GM12878 (cell line): ENCODE measurements around the gene LBH. TPM values are rescaled to one million over a fixed set of nuclear protein-coding genes. Genes with fewer than 3 reads are reported as not detected.

Experiments
- ATAC-seq: fragments of 200-7000 bp; cut with Tn5 transposase; 3 replicates; pipeline ENCODE4 v1.9.1; 2020; ENCODE audit warnings: mild to moderate bottlenecking, moderate library complexity
- BruUV-seq: library from RNA; stranded (reverse); fragments of 400-500 nt; replicated peaks from 2 replicates; lab custom pipeline; 2021; lab: Mats Ljungman, UMichigan
- CTCF ChIA-PET: fragments of 300-600 bp; sonication (Branson Sonifier 250); formaldehyde crosslinking; extraction: SDS; loops from one replicate; lab custom pipeline; 2021; ENCODE audit warnings: inconsistent platforms; lab: Yijun Ruan, JAX
- POLR2A ChIA-PET: fragments of 350-600 bp; formaldehyde crosslinking; extraction: SDS; loops from one replicate; lab custom pipeline; 2021; ENCODE audit warnings: inconsistent platforms; lab: Charles Lee
- RAD21 ChIA-PET: fragments of 300-600 bp; sonication (Branson Sonifier 250); formaldehyde crosslinking; loops from one replicate; lab custom pipeline; 2023; ENCODE audit warnings: antibody characterized with exemption; ENCODE audit not compliant: unreplicated experiment; lab: Charles Lee
- SMC1A ChIA-PET: fragments of 300-600 bp; sonication (Branson Sonifier 250); formaldehyde crosslinking; loops from one replicate; lab custom pipeline; 2023; ENCODE audit not compliant: unreplicated experiment, uncharacterized antibody; lab: Charles Lee
- DNase-seq: peaks from one replicate; pipeline ENCODE4 v3.0.0-alpha.2; 2011; ENCODE audit warnings: low read depth, low spot score
- FAIRE-seq: peaks from 3 replicates; lab custom pipeline; 2011; peaks lifted over from hg19 to GRCh38; lab: Jason Lieb, UNC
- H2AFZ ChIP-seq: 2 replicates; pipeline ENCODE4 v1.6.0; 2011; ENCODE audit warnings: low read depth, low read length, control low read depth; ENCODE audit not compliant: control insufficient read depth
- H3K27ac ChIP-seq: 2 replicates; pipeline ENCODE4 v1.5.1; 2011; ENCODE audit warnings: control low read depth; ENCODE audit not compliant: control insufficient read depth, insufficient read depth
- H3K27me3 ChIP-seq, 2 experiments: replicated peaks in 1 of 2; 2 replicates each; pipeline versions ENCODE4 v1.6.0 to v1.6.1; 2011; ENCODE audit warnings: low read length in 1 of 2; ENCODE audit not compliant: control insufficient read depth in 2 of 2, insufficient read depth in 2 of 2
- H3K36me3 ChIP-seq, 2 experiments: 2 replicates each; pipeline ENCODE4 v1.5.1; 2011; ENCODE audit warnings: low read length in 1 of 2; ENCODE audit not compliant: control insufficient read depth in 2 of 2, insufficient read depth in 2 of 2
- H3K4me1 ChIP-seq: 2 replicates; pipeline ENCODE4 v1.6.1; 2011; ENCODE audit warnings: mild to moderate bottlenecking, low read length, moderate library complexity, mixed read lengths; ENCODE audit not compliant: control insufficient read depth, insufficient read depth
- H3K4me2 ChIP-seq: 2 replicates; pipeline ENCODE4 v1.6.0; 2011; ENCODE audit warnings: control low read depth; ENCODE audit not compliant: control insufficient read depth, insufficient read depth
- H3K4me3 ChIP-seq: fragments of 200-600 bp; sonication (generic); 2 replicates; pipeline ENCODE4 v1.5.1; 2016
- H3K79me2 ChIP-seq: 2 replicates; pipeline ENCODE4 v1.6.0; 2011; ENCODE audit warnings: low read length; ENCODE audit not compliant: control insufficient read depth, insufficient read depth
- H3K9ac ChIP-seq: 2 replicates; pipeline ENCODE4 v1.8.0; 2011; ENCODE audit warnings: low read length, control low read depth, mixed read lengths; ENCODE audit not compliant: control insufficient read depth, insufficient read depth
- H3K9me3 ChIP-seq: replicated peaks from 3 replicates; pipeline ENCODE4 v1.5.1; 2011; ENCODE audit warnings: mild to moderate bottlenecking, low read length; ENCODE audit not compliant: control insufficient read depth, insufficient read depth
- H4K20me1 ChIP-seq: 2 replicates; pipeline ENCODE4 v1.6.0; 2011; ENCODE audit not compliant: control insufficient read depth, insufficient read depth
- BACH1 ChIP-seq: fragments of 450-650 bp; IDR thresholded peaks from 2 replicates; pipeline ENCODE4 v1.6.1; 2017; ENCODE audit warnings: mild to moderate bottlenecking, borderline replicate concordance
- KAT2A ChIP-seq: conservative IDR thresholded peaks from 2 replicates; pipeline ENCODE4 v1.6.1; 2011; ENCODE audit warnings: low read depth, low read length; ENCODE audit not compliant: control insufficient read depth
- MTA3 ChIP-seq: IDR thresholded peaks from 2 replicates; pipeline ENCODE4 v1.6.1; 2012; ENCODE audit warnings: low read length, inconsistent platforms, borderline replicate concordance
- PML ChIP-seq: IDR thresholded peaks from 2 replicates; pipeline ENCODE4 v1.6.1; 2012; ENCODE audit warnings: low read length, inconsistent platforms
- POLR2AphosphoS2 ChIP-seq: IDR thresholded peaks from 2 replicates; pipeline ENCODE4 v1.6.1; 2011; ENCODE audit warnings: low read depth, mild to moderate bottlenecking, low read length, improper control_type of control experiment, moderate library complexity
- RUNX3 ChIP-seq: IDR thresholded peaks from 2 replicates; pipeline ENCODE4 v1.6.1; 2012; ENCODE audit warnings: low read length, inconsistent platforms
- SREBF2 ChIP-seq: IDR thresholded peaks from 2 replicates; pipeline ENCODE4 v1.6.1; 2012; ENCODE audit warnings: mild to moderate bottlenecking, low read length
- STAT3 ChIP-seq: IDR thresholded peaks from 2 replicates; pipeline ENCODE4 v1.6.1; 2011; ENCODE audit warnings: low read depth, low read length, improper control_type of control experiment
- SUZ12 ChIP-seq: fragments of 200-600 bp; sonication (generic); IDR thresholded peaks from one replicate; pipeline ENCODE4 v1.6.1; 2018; ENCODE audit warnings: antibody characterized with exemption, mild to moderate bottlenecking; ENCODE audit not compliant: unreplicated experiment
- WGBS: methylation state at CpG from one replicate; pipeline ENCODE4 v1.1.6; 2016; ENCODE audit warnings: low lambda C conversion rate; ENCODE audit not compliant: insufficient replicate concordance, insufficient coverage; ENCODE audit errors: missing lambda C conversion rate; 5-methylcytosine and 5-hydroxymethylcytosine counted together
- in situ Hi-C: fragments of 300-500 bp; cut with MboI; formaldehyde crosslinking; loops from 9 replicates; pipeline ENCODE4 v1.14.3; 2018; ENCODE audit warnings: mixed read lengths
- intact Hi-C: fragments of 100-400 bp; cut with micrococcal nuclease; formaldehyde crosslinking; loops from one replicate; pipeline ENCODE4 v1.14.2; 2022; ENCODE audit not compliant: unreplicated experiment
- polyA plus RNA-seq, 11 experiments: library from polyadenylated mRNA; depleted of rRNA in 4 of 11; unstranded in 6 of 11; stranded (reverse) in 5 of 11; fragments of >200 nt; fragmentation: Nextera tagmentation in 4 of 11; fragmentation: Illumina TruSeq in 1 of 11; extraction: Ambion mirVana in 4 of 11; extraction: Trizol in 1 of 11; gene quantifications; 1 replicate in 1 of 11; 2 replicates in 10 of 11; pipeline versions ENCODE4 v1.2.1 to v1.2.3, GENCODE V29; 2011 to 2016; ENCODE audit warnings: inconsistent platforms in 2 of 11, missing spikeins in 2 of 11, low read depth in 1 of 11
- total RNA-seq, 4 experiments: library from RNA; depleted of rRNA in 3 of 4; stranded (reverse); fragments of >200 nt in 3 of 4; fragmentation: Illumina TruSeq in 1 of 4; extraction: Trizol in 1 of 4; gene quantifications; 2 replicates each; pipeline versions ENCODE4 v1.2.1 to v1.2.3, GENCODE V29; 2013 to 2021
- TF ChIP-seq, protein P1 (sequence below): fragments of 450-650 bp; IDR thresholded peaks from 2 replicates; pipeline ENCODE4 v1.6.1; 2017; ENCODE audit warnings: mild to moderate bottlenecking, moderate library complexity
- TF ChIP-seq, protein P2 (sequence below): fragments of 450-650 bp; conservative IDR thresholded peaks from 2 replicates; pipeline ENCODE4 v1.6.1; 2017; ENCODE audit warnings: mild to moderate bottlenecking, moderate library complexity
- TF ChIP-seq, protein P3 (sequence below): fragments of 450-650 bp; IDR thresholded peaks from 2 replicates; pipeline ENCODE4 v1.6.1; 2017; ENCODE audit warnings: mild to moderate bottlenecking, moderate library complexity

Gene LBH
- total and polyA plus RNA-seq, 10 of the 15 experiments (the other 5 are each of a cell fraction or from before 2014, with no cell fraction given): 9.3 to 133 (median 34.1) TPM

DNA sequence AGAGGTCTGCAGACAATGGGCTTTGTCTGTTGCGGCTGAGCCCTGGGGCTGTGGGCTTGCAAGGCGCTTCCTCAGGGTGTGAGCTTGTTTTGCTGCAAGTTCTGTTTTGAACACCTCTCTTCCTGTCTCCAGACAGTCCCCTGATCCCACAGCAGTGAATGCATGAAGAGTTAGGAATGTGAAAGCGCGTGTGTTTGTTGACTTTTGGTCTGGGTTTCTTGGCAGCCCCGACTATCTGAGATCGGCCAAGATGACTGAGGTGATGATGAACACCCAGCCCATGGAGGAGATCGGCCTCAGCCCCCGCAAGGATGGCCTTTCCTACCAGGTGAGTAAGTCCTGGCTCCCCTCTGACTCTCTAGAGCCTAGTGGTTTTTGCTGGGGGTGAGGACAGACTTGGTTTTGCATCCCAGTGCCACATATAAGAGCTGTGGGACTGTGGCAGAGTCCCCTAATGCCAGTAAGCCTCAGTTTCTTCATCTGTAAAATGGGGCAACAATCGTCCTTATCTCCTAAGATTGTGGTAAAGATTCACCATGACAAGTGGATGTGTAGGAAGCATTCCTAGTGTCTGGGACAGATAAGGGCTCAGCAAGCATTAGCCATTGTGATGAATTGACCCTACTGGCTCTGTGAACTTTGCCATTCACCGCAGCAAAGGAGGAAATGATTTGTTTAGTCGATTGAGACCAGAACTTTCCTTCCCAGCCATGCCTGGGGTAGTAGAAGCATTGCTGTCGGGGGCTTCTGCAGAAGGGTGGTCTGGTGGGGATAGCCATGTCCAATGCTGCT lies 3.0 kb downstream of the LBH start:
- ATAC-seq (peak; percentile 1; the same call in 1 of the 3 replicates), DNase-seq (no peak), FAIRE-seq (peak; percentile 65)
- Histone ChIP-seq H4K20me1 (no peaks in the 10 kb centered on the region), H3K4me1 (peaks cover 35% of the 10 kb centered on the region), H3K4me2 (peak overlapping the region; percentile 97), H3K27ac (no peak overlapping the region; the same call in 1 of the 2 replicates), H3K27me3 (no peaks in the 10 kb centered on the region), H3K36me3 (no peaks in the 10 kb centered on the region; a peak in 2 of 4 replicates), H3K4me3 (peak overlapping the region; percentile 80), H3K79me2 (peaks cover 20% of the 10 kb centered on the region), H3K9ac (no peak overlapping the region), H3K9me3 (peaks cover 24% of the 10 kb centered on the region; the same call in 2 of the 3 replicates), H2AFZ (no peak overlapping the region)
- ChIA-PET POLR2A (interaction anchor here (0.6 to 6.6 kb wide), 9 partner anchors 14 to 224 kb away, joined by 3 to 65 read pairs (median 3); no protein-coding TSS in a partner anchor), SMC1A (interaction anchor here (0.6 to 25.4 kb wide), 36 partner anchors 11 to 477 kb away, joined by 3 to 444 read pairs (median 3); no protein-coding TSS in a partner anchor), RAD21 (interaction anchor here (0.6 to 18.4 kb wide), 22 partner anchors 9 to 477 kb away, joined by 3 to 322 read pairs (median 5); partner anchors contain the start of gene LCLAT1), CTCF (interaction anchor here (0.7 to 9.9 kb wide), 27 partner anchors 10 to 477 kb away, joined by 3 to 104 read pairs (median 4); partner anchors contain the start of gene YPEL5)
- no TSS peak for BruUV-seq
- WGBS: 37% methylated on average over 12 of the region's 12 CpGs
- in situ Hi-C loops: no loop called here
- intact Hi-C loops: loop anchor here (2.0 to 10.0 kb wide), 5 partner anchors 54 to 393 kb away; partner anchors contain the start of gene LCLAT1
- 0 out of 2 replicates have a peak, but pooled peaks have one; percentile 45 for TF ChIP-seq MTA3
- TF ChIP-seq SREBF2: no peak
- TF ChIP-seq STAT3: no peak
- TF ChIP-seq, protein P1, sequence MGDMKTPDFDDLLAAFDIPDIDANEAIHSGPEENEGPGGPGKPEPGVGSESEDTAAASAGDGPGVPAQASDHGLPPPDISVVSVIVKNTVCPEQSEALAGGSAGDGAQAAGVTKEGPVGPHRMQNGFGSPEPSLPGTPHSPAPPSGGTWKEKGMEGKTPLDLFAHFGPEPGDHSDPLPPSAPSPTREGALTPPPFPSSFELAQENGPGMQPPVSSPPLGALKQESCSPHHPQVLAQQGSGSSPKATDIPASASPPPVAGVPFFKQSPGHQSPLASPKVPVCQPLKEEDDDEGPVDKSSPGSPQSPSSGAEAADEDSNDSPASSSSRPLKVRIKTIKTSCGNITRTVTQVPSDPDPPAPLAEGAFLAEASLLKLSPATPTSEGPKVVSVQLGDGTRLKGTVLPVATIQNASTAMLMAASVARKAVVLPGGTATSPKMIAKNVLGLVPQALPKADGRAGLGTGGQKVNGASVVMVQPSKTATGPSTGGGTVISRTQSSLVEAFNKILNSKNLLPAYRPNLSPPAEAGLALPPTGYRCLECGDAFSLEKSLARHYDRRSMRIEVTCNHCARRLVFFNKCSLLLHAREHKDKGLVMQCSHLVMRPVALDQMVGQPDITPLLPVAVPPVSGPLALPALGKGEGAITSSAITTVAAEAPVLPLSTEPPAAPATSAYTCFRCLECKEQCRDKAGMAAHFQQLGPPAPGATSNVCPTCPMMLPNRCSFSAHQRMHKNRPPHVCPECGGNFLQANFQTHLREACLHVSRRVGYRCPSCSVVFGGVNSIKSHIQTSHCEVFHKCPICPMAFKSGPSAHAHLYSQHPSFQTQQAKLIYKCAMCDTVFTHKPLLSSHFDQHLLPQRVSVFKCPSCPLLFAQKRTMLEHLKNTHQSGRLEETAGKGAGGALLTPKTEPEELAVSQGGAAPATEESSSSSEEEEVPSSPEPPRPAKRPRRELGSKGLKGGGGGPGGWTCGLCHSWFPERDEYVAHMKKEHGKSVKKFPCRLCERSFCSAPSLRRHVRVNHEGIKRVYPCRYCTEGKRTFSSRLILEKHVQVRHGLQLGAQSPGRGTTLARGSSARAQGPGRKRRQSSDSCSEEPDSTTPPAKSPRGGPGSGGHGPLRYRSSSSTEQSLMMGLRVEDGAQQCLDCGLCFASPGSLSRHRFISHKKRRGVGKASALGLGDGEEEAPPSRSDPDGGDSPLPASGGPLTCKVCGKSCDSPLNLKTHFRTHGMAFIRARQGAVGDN: no peak
- peak; percentile 35 for TF ChIP-seq RUNX3
- TF ChIP-seq, protein P2, sequence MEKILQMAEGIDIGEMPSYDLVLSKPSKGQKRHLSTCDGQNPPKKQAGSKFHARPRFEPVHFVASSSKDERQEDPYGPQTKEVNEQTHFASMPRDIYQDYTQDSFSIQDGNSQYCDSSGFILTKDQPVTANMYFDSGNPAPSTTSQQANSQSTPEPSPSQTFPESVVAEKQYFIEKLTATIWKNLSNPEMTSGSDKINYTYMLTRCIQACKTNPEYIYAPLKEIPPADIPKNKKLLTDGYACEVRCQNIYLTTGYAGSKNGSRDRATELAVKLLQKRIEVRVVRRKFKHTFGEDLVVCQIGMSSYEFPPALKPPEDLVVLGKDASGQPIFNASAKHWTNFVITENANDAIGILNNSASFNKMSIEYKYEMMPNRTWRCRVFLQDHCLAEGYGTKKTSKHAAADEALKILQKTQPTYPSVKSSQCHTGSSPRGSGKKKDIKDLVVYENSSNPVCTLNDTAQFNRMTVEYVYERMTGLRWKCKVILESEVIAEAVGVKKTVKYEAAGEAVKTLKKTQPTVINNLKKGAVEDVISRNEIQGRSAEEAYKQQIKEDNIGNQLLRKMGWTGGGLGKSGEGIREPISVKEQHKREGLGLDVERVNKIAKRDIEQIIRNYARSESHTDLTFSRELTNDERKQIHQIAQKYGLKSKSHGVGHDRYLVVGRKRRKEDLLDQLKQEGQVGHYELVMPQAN: no peak
- TF ChIP-seq, protein P3, sequence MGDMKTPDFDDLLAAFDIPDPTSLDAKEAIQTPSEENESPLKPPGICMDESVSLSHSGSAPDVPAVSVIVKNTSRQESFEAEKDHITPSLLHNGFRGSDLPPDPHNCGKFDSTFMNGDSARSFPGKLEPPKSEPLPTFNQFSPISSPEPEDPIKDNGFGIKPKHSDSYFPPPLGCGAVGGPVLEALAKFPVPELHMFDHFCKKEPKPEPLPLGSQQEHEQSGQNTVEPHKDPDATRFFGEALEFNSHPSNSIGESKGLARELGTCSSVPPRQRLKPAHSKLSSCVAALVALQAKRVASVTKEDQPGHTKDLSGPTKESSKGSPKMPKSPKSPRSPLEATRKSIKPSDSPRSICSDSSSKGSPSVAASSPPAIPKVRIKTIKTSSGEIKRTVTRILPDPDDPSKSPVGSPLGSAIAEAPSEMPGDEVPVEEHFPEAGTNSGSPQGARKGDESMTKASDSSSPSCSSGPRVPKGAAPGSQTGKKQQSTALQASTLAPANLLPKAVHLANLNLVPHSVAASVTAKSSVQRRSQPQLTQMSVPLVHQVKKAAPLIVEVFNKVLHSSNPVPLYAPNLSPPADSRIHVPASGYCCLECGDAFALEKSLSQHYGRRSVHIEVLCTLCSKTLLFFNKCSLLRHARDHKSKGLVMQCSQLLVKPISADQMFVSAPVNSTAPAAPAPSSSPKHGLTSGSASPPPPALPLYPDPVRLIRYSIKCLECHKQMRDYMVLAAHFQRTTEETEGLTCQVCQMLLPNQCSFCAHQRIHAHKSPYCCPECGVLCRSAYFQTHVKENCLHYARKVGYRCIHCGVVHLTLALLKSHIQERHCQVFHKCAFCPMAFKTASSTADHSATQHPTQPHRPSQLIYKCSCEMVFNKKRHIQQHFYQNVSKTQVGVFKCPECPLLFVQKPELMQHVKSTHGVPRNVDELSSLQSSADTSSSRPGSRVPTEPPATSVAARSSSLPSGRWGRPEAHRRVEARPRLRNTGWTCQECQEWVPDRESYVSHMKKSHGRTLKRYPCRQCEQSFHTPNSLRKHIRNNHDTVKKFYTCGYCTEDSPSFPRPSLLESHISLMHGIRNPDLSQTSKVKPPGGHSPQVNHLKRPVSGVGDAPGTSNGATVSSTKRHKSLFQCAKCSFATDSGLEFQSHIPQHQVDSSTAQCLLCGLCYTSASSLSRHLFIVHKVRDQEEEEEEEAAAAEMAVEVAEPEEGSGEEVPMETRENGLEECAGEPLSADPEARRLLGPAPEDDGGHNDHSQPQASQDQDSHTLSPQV: no peak
- no peak for TF ChIP-seq BACH1
- TF ChIP-seq POLR2AphosphoS2: no peak
- TF ChIP-seq PML: no peak
- TF ChIP-seq KAT2A: no peak
- TF ChIP-seq SUZ12: no peak
